Lower leg skin (tissue), 3 donors: ENCODE data around the gene CD9.

ENCODE experiments used
- CTCF ChIP-seq, 3 donors: fragments of 450-650 bp; IDR thresholded peaks; one replicate each; pipeline ENCODE4 v1.5.1; 2016; ENCODE audit warnings: antibody characterized with exemption in 3 of 3, mild to moderate bottlenecking in 3 of 3, moderate library complexity in 2 of 3
- POLR2A ChIP-seq, 2 donors: fragments of 450-650 bp; IDR thresholded peaks; one replicate each; pipeline ENCODE4 v1.6.1; 2016 to 2017; ENCODE audit warnings: antibody characterized with exemption in 2 of 2, mild to moderate bottlenecking in 1 of 2, moderate library complexity in 1 of 2

GRCh38 chr12:6262623-6263022 is 62.4 kb downstream of the CD9 start:
- TF ChIP-seq POLR2A (IDR thresholded peaks at IDR 0.05) (no peak), CTCF (IDR thresholded peaks at IDR 0.05) (no peak)
